ENCODE measurements around the gene ZBTB38.

GRCh38 chr3:141414800-141415462 lies 46.6 kb downstream of the ZBTB38 start:
- TF ChIP-seq POLR2AphosphoS5 (IDR thresholded peaks at IDR 0.05) (no peak), POLR2A (IDR thresholded peaks at IDR 0.05) (no peak), CTCF (IDR thresholded peaks at IDR 0.05) (no peak), EP300 (IDR thresholded peaks at IDR 0.05) (no peak)
